ENCODE data around the gene DENND1A.

Gene DENND1A

GRCh38 chr9:123825342-123826060 is 104.4 kb downstream of the DENND1A start:
- no peak for TF ChIP-seq SIN3A (IDR thresholded peaks at IDR 0.05; ENCODE audit: borderline replicate concordance, insufficient read depth, low read length)
- no peak for TF ChIP-seq REST (IDR thresholded peaks at IDR 0.05; ENCODE audit: insufficient read depth in 1 of 2, low read depth in 2 of 2, low read length in 2 of 2)
- no peak for TF ChIP-seq POLR2AphosphoS5 (IDR thresholded peaks at IDR 0.05; ENCODE audit: low read depth, low read length)
- TF ChIP-seq FOXP2 (optimal IDR thresholded peaks at IDR 0.05; ENCODE audit: borderline replicate concordance, extremely low read depth, extremely low read length, insufficient read depth): no peak
- no peak for TF ChIP-seq TAF1 (IDR thresholded peaks at IDR 0.05; ENCODE audit: borderline replicate concordance, insufficient read depth, low read length)

GRCh38 chr9:123823194-123823947 is 106.6 kb downstream of the DENND1A start:
- TF ChIP-seq POLR2AphosphoS5 (IDR thresholded peaks at IDR 0.05; ENCODE audit: low read depth, low read length) (no peak), SIN3A (IDR thresholded peaks at IDR 0.05; ENCODE audit: borderline replicate concordance, insufficient read depth, low read length) (no peak), REST (IDR thresholded peaks at IDR 0.05; ENCODE audit: insufficient read depth in 1 of 2, low read depth in 2 of 2, low read length in 2 of 2) (no peak), TAF1 (IDR thresholded peaks at IDR 0.05; ENCODE audit: borderline replicate concordance, insufficient read depth, low read length) (no peak), FOXP2 (optimal IDR thresholded peaks at IDR 0.05; ENCODE audit: borderline replicate concordance, extremely low read depth, extremely low read length, insufficient read depth) (no peak)

- no peak for TF ChIP-seq FOXP2 (optimal IDR thresholded peaks at IDR 0.05; ENCODE audit: borderline replicate concordance, extremely low read depth, extremely low read length, insufficient read depth)
- TF ChIP-seq SIN3A (IDR thresholded peaks at IDR 0.05; ENCODE audit: borderline replicate concordance, insufficient read depth, low read length): no peak
- TF ChIP-seq TAF1 (IDR thresholded peaks at IDR 0.05; ENCODE audit: borderline replicate concordance, insufficient read depth, low read length): no peak
- no peak for TF ChIP-seq POLR2AphosphoS5 (IDR thresholded peaks at IDR 0.05; ENCODE audit: low read depth, low read length)
- no peak for TF ChIP-seq REST (IDR thresholded peaks at IDR 0.05; ENCODE audit: insufficient read depth in 1 of 2, low read depth in 2 of 2, low read length in 2 of 2)
Observed at GRCh38 chr9:123821619-123822018, 108.3 kb downstream of the DENND1A start.

- TF ChIP-seq FOXP2 (optimal IDR thresholded peaks at IDR 0.05; ENCODE audit: borderline replicate concordance, extremely low read depth, extremely low read length, insufficient read depth) (no peak), POLR2AphosphoS5 (IDR thresholded peaks at IDR 0.05; ENCODE audit: low read depth, low read length) (no peak), REST (IDR thresholded peaks at IDR 0.05; ENCODE audit: insufficient read depth in 1 of 2, low read depth in 2 of 2, low read length in 2 of 2) (no peak), TAF1 (IDR thresholded peaks at IDR 0.05; ENCODE audit: borderline replicate concordance, insufficient read depth, low read length) (no peak), SIN3A (IDR thresholded peaks at IDR 0.05; ENCODE audit: borderline replicate concordance, insufficient read depth, low read length) (no peak)
Observed at GRCh38 chr9:123820139-123820538, 109.8 kb downstream of the DENND1A start.

Measured in PFSK-1 (cell line).